Adrenal gland (tissue), 5 donors: ENCODE measurements around the gene RBKS.

ENCODE experiments used
- CTCF ChIP-seq, 6 experiments: fragments of 450-650 bp in 4 of 6; fragments of 200-600 bp in 2 of 6; sonication (generic) in 1 of 6; IDR thresholded peaks; 1 replicate in 5 of 6; 2 replicates in 1 of 6; pipeline versions ENCODE4 v1.5.1 to v1.8.0; 2016 to 2021; ENCODE audit warnings: antibody characterized with exemption in 6 of 6, mild to moderate bottlenecking in 2 of 6, moderate library complexity in 1 of 6
- POLR2A ChIP-seq, 2 donors: fragments of 450-650 bp; IDR thresholded peaks; one replicate each; pipeline ENCODE4 v1.6.1; 2017; ENCODE audit warnings: antibody characterized with exemption in 2 of 2, mild to moderate bottlenecking in 2 of 2, moderate library complexity in 1 of 2
- donor health status: DM: no; HTN: no; CAD: no.

GRCh38 chr2:27808984-27809383, 81.2 kb downstream of the RBKS start:
- TF ChIP-seq CTCF (IDR thresholded peaks at IDR 0.05) (no peak), POLR2A (IDR thresholded peaks at IDR 0.05) (no peak)
